HG03175 (cell line): ENCODE measurements around the gene PID1.
"Not testable (repeated sequence)": the region's sequence is repeated elsewhere in the genome, so short reads cannot be mapped to it uniquely, and the experiment has no call there.

Experiments
- ATAC-seq: cut with Tn5 transposase; IDR thresholded peaks from one replicate; pipeline ENCODE4 v1.9.1; 2021; ENCODE audit warnings: mild to moderate bottlenecking, moderate library complexity; ENCODE audit not compliant: unreplicated experiment

Gene PID1

GRCh38 chr2:229220254-229220653 is 50.8 kb downstream of the PID1 start:
- ATAC-seq, result no peak

- ATAC-seq, result no peak
These were observed 52.7 kb downstream of the PID1 start for GRCh38 chr2:229218329-229218921.

GRCh38 chr2:229212241-229212640 is 58.8 kb downstream of the PID1 start:
- ATAC-seq, result no peak

- ATAC-seq, result no peak
These were observed 60.4 kb downstream of the PID1 start for GRCh38 chr2:229210641-229211040.

- ATAC-seq, result no peak
These were observed 64.5 kb downstream of the PID1 start for GRCh38 chr2:229206548-229206947.

GRCh38 chr2:229205704-229206103 is 65.4 kb downstream of the PID1 start:
- ATAC-seq, result no peak

- no peak for ATAC-seq
These were observed 68.4 kb downstream of the PID1 start for GRCh38 chr2:229202646-229203045.

- no peak for ATAC-seq
These were observed 69.6 kb downstream of the PID1 start for GRCh38 chr2:229201521-229201920.

- no peak for ATAC-seq
These were observed 71.8 kb downstream of the PID1 start for GRCh38 chr2:229199267-229199666.

GRCh38 chr2:229196448-229196847 is 74.6 kb downstream of the PID1 start:
- no peak for ATAC-seq

- no peak for ATAC-seq
These were observed 75.6 kb downstream of the PID1 start for GRCh38 chr2:229195346-229195947.

- ATAC-seq, result no peak
These were observed 77.8 kb downstream of the PID1 start for GRCh38 chr2:229193281-229193680.

- ATAC-seq, result no peak
These were observed 79.7 kb downstream of the PID1 start for GRCh38 chr2:229191413-229191812.

GRCh38 chr2:229187123-229187522 is 84.0 kb downstream of the PID1 start:
- not testable (repeated sequence) for ATAC-seq

- ATAC-seq, result no peak
These were observed 89.4 kb downstream of the PID1 start for GRCh38 chr2:229181641-229182040.

GRCh38 chr2:229180658-229181057 is 90.4 kb downstream of the PID1 start:
- ATAC-seq, result no peak

- no peak for ATAC-seq
These were observed 91.5 kb downstream of the PID1 start for GRCh38 chr2:229179628-229180027.

- no peak for ATAC-seq
These were observed 92.4 kb downstream of the PID1 start for GRCh38 chr2:229178706-229179105.

- no peak for ATAC-seq
These were observed 93.0 kb downstream of the PID1 start for GRCh38 chr2:229178117-229178516.

- no peak for ATAC-seq
These were observed 95.0 kb downstream of the PID1 start for GRCh38 chr2:229176136-229176535.

GRCh38 chr2:229175497-229175863 is 95.6 kb downstream of the PID1 start:
- no peak for ATAC-seq

- ATAC-seq, result no peak
These were observed 96.1 kb downstream of the PID1 start for GRCh38 chr2:229174794-229175496.
